NCI-H1048 (cell line): ENCODE measurements around the gene ADGRD2.

Experiments
- DNase-seq: peaks from one replicate; lab custom pipeline; 2025; lab: John Stamatoyannopoulos, UW

The ADGRD2 gene

GRCh38 chr9:124457079-124457886, 7.0 kb downstream of the ADGRD2 start:
- DNase-seq = no peak

- no peak for DNase-seq
These were observed 7.7 kb downstream of the ADGRD2 start for GRCh38 chr9:124457887-124458431.

GRCh38 chr9:124458441-124458840, 8.2 kb downstream of the ADGRD2 start:
- DNase-seq = no peak

GRCh38 chr9:124462739-124463138, 12.5 kb downstream of the ADGRD2 start:
- DNase-seq = no peak

GRCh38 chr9:124465736-124466135, 15.5 kb downstream of the ADGRD2 start:
- DNase-seq = no peak

- no peak for DNase-seq
These were observed 17.3 kb downstream of the ADGRD2 start for GRCh38 chr9:124467410-124468060.

- no peak for DNase-seq
These were observed 17.9 kb downstream of the ADGRD2 start for GRCh38 chr9:124468061-124468740.

GRCh38 chr9:124469011-124469832, 19.0 kb downstream of the ADGRD2 start:
- DNase-seq = no peak

GRCh38 chr9:124470306-124470705, 20.1 kb downstream of the ADGRD2 start:
- DNase-seq = no peak

GRCh38 chr9:124470726-124471125, 20.5 kb downstream of the ADGRD2 start:
- DNase-seq = no peak

- DNase-seq = no peak
These were observed 21.5 kb downstream of the ADGRD2 start for GRCh38 chr9:124471761-124472160.

GRCh38 chr9:124472770-124473169, 22.5 kb downstream of the ADGRD2 start:
- DNase-seq = no peak

- no peak for DNase-seq
These were observed 23.1 kb downstream of the ADGRD2 start for GRCh38 chr9:124473310-124473709.

- no peak for DNase-seq
These were observed 23.9 kb downstream of the ADGRD2 start for GRCh38 chr9:124474151-124474550.

- no peak for DNase-seq
These were observed 25.1 kb downstream of the ADGRD2 start for GRCh38 chr9:124475158-124475867.

- no peak for DNase-seq
These were observed 25.8 kb downstream of the ADGRD2 start for GRCh38 chr9:124475868-124476690.

GRCh38 chr9:124477211-124477647, 27.0 kb downstream of the ADGRD2 start:
- DNase-seq = no peak

GRCh38 chr9:124477648-124478285, 27.5 kb downstream of the ADGRD2 start:
- no peak for DNase-seq

GRCh38 chr9:124478354-124478753, 28.1 kb downstream of the ADGRD2 start:
- no peak for DNase-seq

- no peak for DNase-seq
These were observed 29.1 kb downstream of the ADGRD2 start for GRCh38 chr9:124479371-124479770.
